ENCODE results near the gene ZBTB22.

GRCh38 chr6:33278392-33278741 lies 39.2 kb downstream of the ZBTB22 start:
- TF ChIP-seq, protein P1, sequence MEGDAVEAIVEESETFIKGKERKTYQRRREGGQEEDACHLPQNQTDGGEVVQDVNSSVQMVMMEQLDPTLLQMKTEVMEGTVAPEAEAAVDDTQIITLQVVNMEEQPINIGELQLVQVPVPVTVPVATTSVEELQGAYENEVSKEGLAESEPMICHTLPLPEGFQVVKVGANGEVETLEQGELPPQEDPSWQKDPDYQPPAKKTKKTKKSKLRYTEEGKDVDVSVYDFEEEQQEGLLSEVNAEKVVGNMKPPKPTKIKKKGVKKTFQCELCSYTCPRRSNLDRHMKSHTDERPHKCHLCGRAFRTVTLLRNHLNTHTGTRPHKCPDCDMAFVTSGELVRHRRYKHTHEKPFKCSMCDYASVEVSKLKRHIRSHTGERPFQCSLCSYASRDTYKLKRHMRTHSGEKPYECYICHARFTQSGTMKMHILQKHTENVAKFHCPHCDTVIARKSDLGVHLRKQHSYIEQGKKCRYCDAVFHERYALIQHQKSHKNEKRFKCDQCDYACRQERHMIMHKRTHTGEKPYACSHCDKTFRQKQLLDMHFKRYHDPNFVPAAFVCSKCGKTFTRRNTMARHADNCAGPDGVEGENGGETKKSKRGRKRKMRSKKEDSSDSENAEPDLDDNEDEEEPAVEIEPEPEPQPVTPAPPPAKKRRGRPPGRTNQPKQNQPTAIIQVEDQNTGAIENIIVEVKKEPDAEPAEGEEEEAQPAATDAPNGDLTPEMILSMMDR (conservative IDR thresholded peaks at IDR 0.05; ENCODE audit: low read length): no peak
- no peak for TF ChIP-seq EZH2phosphoT487 (IDR thresholded peaks at IDR 0.05; ENCODE audit: borderline replicate concordance)

Measured in Loucy (cell line).